K562 (cell line): ENCODE data around the gene PLXDC2. TPM values are rescaled to one million over a fixed set of nuclear protein-coding genes. Genes with fewer than 3 reads are reported as not detected.

Experiments used
- ATAC-seq: fragments of 200-7000 bp; cut with Tn5 transposase; 3 replicates; pipeline ENCODE4 v1.9.1; 2020; ENCODE audit warnings: moderate library complexity
- BruUV-seq: library from RNA; stranded (reverse); fragments of 400-500 nt; replicated peaks from 2 replicates; lab custom pipeline; 2021; lab: Mats Ljungman, UMichigan
- CTCF ChIA-PET: fragments of 300-600 bp; formaldehyde crosslinking; extraction: SDS; loops from one replicate; lab custom pipeline; 2021; ENCODE audit warnings: low intra/inter-chr PET ratio; lab: Yijun Ruan, JAX
- POLR2A ChIA-PET: fragments of 300-600, 350-650 bp; sonication (Branson Sonifier 250); formaldehyde crosslinking; extraction: SDS; loops from one replicate; lab custom pipeline; 2021; ENCODE audit warnings: antibody characterized with exemption, inconsistent platforms; lab: Yijun Ruan, JAX
- DNase-seq, 4 experiments: peaks; one replicate each; pipeline versions ENCODE4 v3.0.0 to v3.0.0-alpha.2; 2011 to 2018; ENCODE audit warnings: low spot score in 3 of 4, mixed read lengths in 3 of 4; ENCODE audit errors: extremely low read depth in 1 of 4
- FAIRE-seq: peaks from 2 replicates; lab custom pipeline; 2011; peaks lifted over from hg19 to GRCh38; lab: Jason Lieb, UNC
- H2AFZ ChIP-seq: 2 replicates; pipeline ENCODE4 v1.6.0; 2011; ENCODE audit warnings: low read depth, low read length, control low read depth, inconsistent platforms
- H3K27ac ChIP-seq: fragments of 200-600 bp; 3 replicates; pipeline ENCODE4 v1.8.0; 2011; ENCODE audit warnings: low read depth, mild to moderate bottlenecking, control low read depth, inconsistent platforms, low read length, moderate library complexity, mixed read lengths; ENCODE audit errors: extremely low read depth
- H3K27me3 ChIP-seq, 2 experiments: fragments of 300-600 bp in 1 of 2; 2 replicates in 1 of 2; 3 replicates in 1 of 2; pipeline versions ENCODE4 v1.6.0 to v1.8.0; 2011; ENCODE audit warnings: inconsistent platforms in 2 of 2, low read length in 2 of 2, mild to moderate bottlenecking in 1 of 2, mixed read lengths in 1 of 2, moderate library complexity in 1 of 2; ENCODE audit not compliant: control insufficient read depth in 2 of 2, insufficient read depth in 2 of 2
- H3K36me3 ChIP-seq: fragments of 300-600 bp; 3 replicates; pipeline ENCODE4 v1.8.0; 2011; ENCODE audit warnings: mild to moderate bottlenecking, low read length, inconsistent platforms; ENCODE audit not compliant: control insufficient read depth, insufficient read depth
- H3K4me1 ChIP-seq, 2 experiments: fragments of 200-600 bp in 1 of 2; replicated peaks in 1 of 2; 2 replicates in 1 of 2; 3 replicates in 1 of 2; pipeline versions ENCODE4 v1.5.1 to v1.8.0; 2011; ENCODE audit warnings: inconsistent platforms in 2 of 2, low read length in 2 of 2, mild to moderate bottlenecking in 1 of 2, mixed read lengths in 1 of 2, moderate library complexity in 1 of 2; ENCODE audit not compliant: control insufficient read depth in 2 of 2, insufficient read depth in 2 of 2
- H3K4me2 ChIP-seq: 2 replicates; pipeline ENCODE4 v1.6.1; 2011; ENCODE audit warnings: low read length, control low read depth, inconsistent platforms, mixed read lengths; ENCODE audit not compliant: insufficient read depth
- H3K4me3 ChIP-seq: fragments of 200-600 bp; sonication (generic), shearing (Covaris generic); 2 replicates; pipeline ENCODE4 v1.5.1; 2016; ENCODE audit warnings: control low read depth, inconsistent platforms
- H3K79me2 ChIP-seq: fragments of 200-600 bp; 3 replicates; pipeline ENCODE4 v1.8.0; 2011; ENCODE audit warnings: low read length, inconsistent platforms; ENCODE audit not compliant: control insufficient read depth, insufficient read depth
- H3K9ac ChIP-seq, 2 experiments: 2 replicates each; pipeline versions ENCODE4 v1.6.0 to v1.6.1; 2011; ENCODE audit warnings: low read depth in 2 of 2, low read length in 2 of 2, control low read depth in 1 of 2, inconsistent platforms in 1 of 2, mild to moderate bottlenecking in 1 of 2, mixed read lengths in 1 of 2; ENCODE audit not compliant: insufficient read depth in 1 of 2
- H3K9me1 ChIP-seq: one replicate; pipeline ENCODE4 v1.6.0; 2011; ENCODE audit warnings: inconsistent platforms, mild to moderate bottlenecking, low read length, moderate library complexity; ENCODE audit not compliant: control insufficient read depth, insufficient read depth
- H3K9me3 ChIP-seq: replicated peaks from 2 replicates; pipeline ENCODE4 v1.5.1; 2011; ENCODE audit warnings: low read depth, low read length, inconsistent platforms; ENCODE audit not compliant: control insufficient read depth, insufficient read depth
- H4K20me1 ChIP-seq: replicated peaks from 2 replicates; pipeline ENCODE4 v1.6.1; 2011; ENCODE audit warnings: low read length, inconsistent platforms, mixed read lengths; ENCODE audit not compliant: control insufficient read depth, insufficient read depth
- KDM1A ChIP-seq, 2 experiments: fragments of 450-650 bp; IDR thresholded peaks; 2 replicates each; pipeline ENCODE4 v1.6.1; 2016; ENCODE audit warnings: mild to moderate bottlenecking in 2 of 2
- MXI1 ChIP-seq: IDR thresholded peaks from 2 replicates; pipeline ENCODE4 v1.6.1; 2011; ENCODE audit warnings: low read depth, mild to moderate bottlenecking, improper control_type of control experiment, low read length
- NBN ChIP-seq: fragments of 450-650 bp; IDR thresholded peaks from 2 replicates; pipeline ENCODE4 v1.6.1; 2016; ENCODE audit warnings: low read depth, mild to moderate bottlenecking
- NCOA2 ChIP-seq, 2 experiments: fragments of 450-650 bp; IDR thresholded peaks; 2 replicates each; pipeline ENCODE4 v1.6.1; 2018; ENCODE audit warnings: mild to moderate bottlenecking in 2 of 2, moderate library complexity in 1 of 2; ENCODE audit not compliant: partially characterized antibody in 2 of 2
- PHB2 ChIP-seq: fragments of 450-650 bp; IDR thresholded peaks from 2 replicates; pipeline ENCODE4 v1.6.1; 2017; ENCODE audit warnings: low read depth
- USF2 ChIP-seq: sonication (generic); formaldehyde crosslinking; IDR thresholded peaks from 2 replicates; pipeline ENCODE4 v1.5.0; 2020; ENCODE audit warnings: missing genetic modification reagents
- ZFP30 ChIP-seq: fragments of 250-450 bp; sonication (Bioruptor Pico); IDR thresholded peaks from 2 replicates; pipeline ENCODE4 v1.8.0; 2022; ENCODE audit warnings: moderate library complexity, mild to moderate bottlenecking, inconsistent platforms, borderline replicate concordance
- ZNF41 ChIP-seq: fragments of 250-450 bp; sonication (Bioruptor Pico); conservative IDR thresholded peaks from 2 replicates; pipeline ENCODE4 v1.4.0; 2020; ENCODE audit warnings: mild to moderate bottlenecking
- WGBS: fragments of 100-300 bp; shearing (Covaris generic); methylation state at CpG from one replicate; pipeline ENCODE4 v1.1.6; 2016; ENCODE audit warnings: low coverage, mixed read lengths; ENCODE audit not compliant: insufficient coverage; ENCODE audit errors: missing lambda C conversion rate; 5-methylcytosine and 5-hydroxymethylcytosine counted together
- in situ Hi-C: fragments of 300-500 bp; cut with MboI; formaldehyde crosslinking; loops from 4 replicates; pipeline ENCODE4 v1.15.0; 2018; ENCODE audit warnings: inconsistent platforms, mixed read lengths
- intact Hi-C: fragments of 100-400 bp; cut with micrococcal nuclease; formaldehyde crosslinking; loops from 2 replicates; pipeline ENCODE4 v1.14.2; 2022
- polyA plus RNA-seq, 8 experiments: library from polyadenylated mRNA; depleted of rRNA in 4 of 8; stranded (reverse) in 5 of 8; unstranded in 3 of 8; fragments of >200 nt; fragmentation: Nextera tagmentation in 2 of 8; fragmentation: Illumina TruSeq in 1 of 8; extraction: Ambion mirVana in 2 of 8; extraction: Trizol in 1 of 8; gene quantifications; 2 replicates each; pipeline versions ENCODE4 v1.2.1 to v1.2.3, GENCODE V29; 2011 to 2014; ENCODE audit warnings: inconsistent platforms in 1 of 8, missing spikeins in 1 of 8
- total RNA-seq, 7 experiments: library from RNA; depleted of rRNA in 6 of 7; stranded (reverse); fragments of >200 nt in 6 of 7; fragmentation: Illumina TruSeq in 2 of 7; extraction: Trizol in 2 of 7; gene quantifications; 2 replicates each; pipeline versions ENCODE4 v1.2.1 to v1.2.3, GENCODE V29; 2011 to 2021; ENCODE audit warnings: low replicate concordance in 1 of 7

The PLXDC2 gene
- total and polyA plus RNA-seq, 9 of the 15 experiments (the other 6 are each of a cell fraction or from before 2014, with no cell fraction given): 0.01 to 0.33 (median 0.10) TPM; not detected in 3

GRCh38 chr10:19812976-19813375, 3.3 kb upstream of the PLXDC2 start:
- WGBS: 6% methylated on average over 3 of the region's 3 CpGs
- no peak overlapping the region for H3K4me3 ChIP-seq
- no peak for TF ChIP-seq MXI1
- TF ChIP-seq NBN: no peak
- no peak for TF ChIP-seq USF2 (CRISPR knock-in tag)
- TF ChIP-seq PHB2: no peak
- no peak for TF ChIP-seq KDM1A (IDR thresholded peaks at IDR 0.05)
- no peak for TF ChIP-seq ZNF41
- TF ChIP-seq ZFP30 (CRISPR knock-in tag): no peak
- TF ChIP-seq NCOA2 (IDR thresholded peaks at IDR 0.05; ENCODE audit: partially characterized antibody in 2 of 2): no peak
- H3K9me3 ChIP-seq: no peaks in the 10 kb centered on the region
- FAIRE-seq: no peak
- in situ Hi-C loops: no loop called here
- intact Hi-C loops: no loop called here
- H2AFZ ChIP-seq: no peak overlapping the region
- no peaks in the 10 kb centered on the region for H3K79me2 ChIP-seq
- no peak overlapping the region for H3K9ac ChIP-seq
- no peak for DNase-seq
- BruUV-seq: no TSS peak
- ChIA-PET POLR2A (no interaction called here), CTCF (no interaction called here)
- no peaks in the 10 kb centered on the region for H3K9me1 ChIP-seq
- no peak overlapping the region for H3K27ac ChIP-seq
- H3K4me2 ChIP-seq: no peak overlapping the region
- no peak for ATAC-seq
- H3K36me3 ChIP-seq: no peaks in the 10 kb centered on the region
- peaks cover 0 to 18% of the 10 kb centered on the region in 2 experiments; a peak in 2 of 5 replicates for H3K4me1 ChIP-seq
- H3K27me3 ChIP-seq: peaks cover 0 to 15% of the 10 kb centered on the region in 2 experiments; a peak in 3 of 5 replicates
- no peaks in the 10 kb centered on the region for H4K20me1 ChIP-seq
